ENCODE measurements around the gene ARHGAP24.

Gene ARHGAP24

GRCh38 chr4:85708468-85708867, 233.5 kb downstream of the ARHGAP24 start:
- DNase-seq: no peak

- no peak for DNase-seq
Observed at GRCh38 chr4:85713005-85713404, 238.1 kb downstream of the ARHGAP24 start.

DNA sequence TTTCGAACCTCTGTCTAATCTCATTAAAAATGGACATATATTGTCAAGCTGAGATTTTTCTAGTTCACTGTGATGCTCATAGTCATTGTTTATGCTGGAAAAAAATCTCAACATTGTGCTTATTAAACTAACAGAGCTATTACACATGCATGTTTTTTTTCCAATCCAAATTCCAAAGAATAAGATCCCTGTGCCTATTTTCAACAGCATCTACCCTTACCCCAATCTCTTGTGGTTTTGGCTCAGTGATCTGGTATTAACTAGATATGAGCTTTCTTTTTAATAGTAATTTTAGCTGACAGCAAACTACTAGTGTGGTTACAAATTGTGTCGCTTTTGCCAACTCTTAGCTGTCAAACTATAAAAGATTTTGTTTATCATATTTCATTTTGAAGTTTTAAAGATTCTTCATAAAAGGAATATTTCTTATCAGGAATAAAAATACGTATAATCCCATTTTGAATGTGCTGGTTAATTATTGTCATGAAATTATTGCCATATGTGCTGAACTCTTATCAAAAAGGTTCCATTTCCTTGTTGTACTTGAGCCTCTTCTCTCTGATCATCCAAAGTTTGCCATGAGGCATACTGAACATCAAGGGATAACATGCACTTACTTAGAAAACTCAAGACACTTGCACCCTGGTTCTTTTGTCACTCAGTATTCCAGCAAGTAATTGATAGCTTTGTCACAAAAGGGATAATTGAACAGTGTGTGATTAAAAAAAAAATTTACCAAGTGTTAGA, 241.2 kb downstream of the ARHGAP24 start:
- DNase-seq: no peak

GRCh38 chr4:85717351-85717750, 242.4 kb downstream of the ARHGAP24 start:
- no peak for DNase-seq

DNA sequence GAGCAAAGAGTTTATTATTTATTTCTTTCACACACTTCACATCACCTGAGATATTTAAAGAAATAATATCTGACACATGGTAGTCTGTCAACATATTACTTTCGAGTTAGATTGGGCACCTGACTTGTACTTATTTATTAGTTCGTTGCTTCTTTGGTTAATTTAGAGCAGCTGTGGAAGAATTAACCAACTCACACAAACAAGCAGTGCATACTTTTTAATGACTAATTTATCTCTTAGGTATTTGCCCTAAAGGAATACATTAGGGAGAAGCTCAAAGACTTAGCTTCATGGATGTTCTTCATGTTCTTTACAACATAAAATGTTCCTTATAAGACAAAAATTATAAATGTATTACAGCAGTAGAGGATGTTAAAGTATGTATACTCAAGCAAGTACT, 242.9 kb downstream of the ARHGAP24 start:
- no peak for DNase-seq

DNA sequence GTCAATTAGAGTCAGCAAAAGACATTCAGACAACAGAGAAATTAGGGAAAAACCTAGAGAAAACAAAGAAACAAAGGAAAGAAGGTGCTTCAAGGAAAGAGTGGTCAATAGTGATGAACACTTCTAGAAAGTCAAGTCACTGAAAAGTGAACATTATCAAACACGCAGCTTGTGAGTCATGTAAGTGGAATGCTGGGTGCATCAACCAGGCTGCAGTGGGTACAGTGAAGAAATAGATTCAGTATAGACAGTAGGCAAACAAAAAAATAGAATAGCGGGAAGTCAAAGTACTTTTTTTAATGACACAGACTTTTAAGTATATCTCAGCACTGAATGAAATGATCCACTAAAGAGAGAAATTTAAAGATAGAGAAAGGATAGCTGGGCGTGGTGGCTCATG, 245.8 kb downstream of the ARHGAP24 start:
- no peak for DNase-seq

DNA sequence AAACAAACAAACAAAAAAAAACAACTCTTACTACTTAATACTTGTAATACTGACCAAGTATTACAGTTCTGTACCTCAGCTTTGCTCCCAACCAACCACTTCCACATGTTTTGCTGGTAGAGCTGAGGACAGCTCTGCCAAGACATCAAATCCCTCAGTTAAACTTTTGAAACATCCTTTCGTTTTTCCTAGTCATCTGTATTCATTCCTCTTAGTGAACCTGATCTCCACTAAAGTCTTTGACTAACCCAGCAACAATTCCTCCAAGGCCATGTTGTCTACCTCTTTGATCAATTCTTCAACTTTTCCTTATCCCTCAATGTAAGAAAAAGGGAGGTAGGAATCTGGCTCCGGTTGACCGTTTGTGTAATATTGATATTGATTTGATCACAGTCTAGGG, 247.5 kb downstream of the ARHGAP24 start:
- no peak for DNase-seq

DNA sequence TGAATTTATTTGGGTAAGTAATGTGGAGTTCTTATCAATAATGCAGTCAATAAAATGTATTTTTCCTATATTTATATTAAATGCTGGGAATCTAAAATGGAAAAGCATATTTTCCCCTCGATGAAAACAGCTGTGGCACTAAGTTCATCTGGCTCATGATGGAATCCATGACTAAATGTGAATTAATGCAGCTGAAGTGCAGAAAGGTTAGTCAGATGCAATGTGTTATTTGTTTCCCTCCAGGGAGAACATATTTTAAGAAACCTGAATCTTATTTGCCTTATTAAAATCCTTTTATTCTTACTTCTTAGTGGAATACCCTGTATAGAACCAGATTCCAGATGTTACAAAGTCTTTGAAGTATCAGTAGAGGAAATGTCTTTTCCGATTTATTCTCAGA, 247.9 kb downstream of the ARHGAP24 start:
- DNase-seq: no peak

- DNase-seq: no peak
Observed at GRCh38 chr4:85724791-85725563, 250.0 kb downstream of the ARHGAP24 start.

GRCh38 chr4:85725721-85726170, 250.8 kb downstream of the ARHGAP24 start:
- DNase-seq: no peak

DNA sequence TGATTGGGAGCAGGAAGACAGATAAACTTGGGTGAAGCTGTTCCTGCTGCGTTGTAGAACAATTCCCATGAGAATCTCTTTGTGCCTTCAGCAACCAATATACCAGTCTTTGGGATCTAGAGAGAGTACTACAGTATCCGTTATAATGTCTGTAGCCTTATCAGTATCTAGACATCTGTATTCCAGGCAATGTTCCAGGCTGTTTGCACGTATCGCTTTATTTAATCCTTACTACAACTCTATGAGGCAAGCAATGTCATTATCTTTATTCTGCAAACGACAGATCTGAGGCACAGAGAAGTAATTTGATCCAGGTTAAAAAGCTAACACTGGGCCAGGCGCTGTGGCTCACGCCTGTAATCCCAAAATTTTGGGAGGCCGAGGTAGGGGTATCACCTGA, 251.6 kb downstream of the ARHGAP24 start:
- no peak for DNase-seq

DNA sequence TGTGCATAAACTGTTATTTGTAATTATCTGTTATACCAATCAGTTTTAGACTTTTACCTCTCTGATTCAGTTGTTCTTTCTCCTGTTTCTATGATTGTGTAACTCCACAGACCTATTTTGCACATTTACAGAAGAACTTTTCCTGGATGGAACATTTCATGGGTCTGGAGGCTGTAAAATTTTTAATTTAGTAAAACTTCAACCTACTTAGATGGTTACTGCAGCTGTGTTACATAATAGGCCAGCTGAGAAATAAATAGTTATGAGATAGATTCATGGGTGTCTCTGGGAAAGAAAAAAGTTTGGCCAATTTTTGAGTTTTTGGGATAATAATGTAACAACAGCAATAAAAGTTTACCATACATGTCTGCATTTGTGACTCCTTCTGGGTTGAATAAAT, 253.5 kb downstream of the ARHGAP24 start:
- no peak for DNase-seq

- DNase-seq: peak; percentile 72
Observed at GRCh38 chr4:85732124-85732523, 257.2 kb downstream of the ARHGAP24 start.

- DNase-seq: no peak
Observed at GRCh38 chr4:85733798-85734197, 258.8 kb downstream of the ARHGAP24 start.

- no peak for DNase-seq
Observed at GRCh38 chr4:85734424-85734831, 259.5 kb downstream of the ARHGAP24 start.

GRCh38 chr4:85736571-85736970, 261.6 kb downstream of the ARHGAP24 start:
- no peak for DNase-seq

DNA sequence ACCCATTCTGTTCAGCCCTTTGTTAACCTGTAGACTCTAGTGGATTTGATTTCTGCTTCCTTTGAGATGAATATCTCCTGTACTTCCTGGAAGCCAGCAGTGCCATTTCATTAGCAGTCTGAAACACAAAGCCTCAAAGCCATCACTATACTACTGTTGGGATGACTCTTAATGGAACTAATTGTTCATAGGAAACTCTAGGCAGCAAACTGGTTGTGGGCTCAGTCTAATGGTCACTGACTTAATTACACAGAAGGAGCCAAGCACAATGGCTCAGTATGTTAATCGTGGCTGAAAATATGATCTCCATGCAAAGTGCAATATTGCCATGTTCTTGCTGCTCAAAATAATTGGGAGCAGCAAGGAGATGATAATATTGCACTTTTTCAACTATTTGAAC, 262.3 kb downstream of the ARHGAP24 start:
- DNase-seq: no peak

DNA sequence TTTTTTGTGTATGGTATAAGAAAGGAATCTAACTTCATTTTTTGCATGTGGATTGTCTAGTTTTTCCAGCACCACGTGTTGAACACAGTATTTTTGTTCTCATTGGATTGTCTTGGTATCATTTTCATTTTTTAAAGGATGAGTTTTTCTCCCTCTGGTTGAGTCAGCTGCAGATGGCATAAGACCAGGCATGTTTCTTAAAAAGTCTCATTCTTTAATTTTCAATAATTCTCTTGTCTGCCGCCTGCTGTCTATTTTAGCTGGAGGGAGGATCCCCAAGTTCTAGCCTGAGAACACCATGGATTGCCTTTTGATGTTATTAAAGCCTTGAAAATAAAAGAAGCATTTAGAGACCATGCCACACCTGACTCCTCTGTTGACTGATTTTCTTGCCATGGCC, 263.8 kb downstream of the ARHGAP24 start:
- no peak for DNase-seq

- DNase-seq: no peak
Observed at GRCh38 chr4:85740431-85740861, 265.5 kb downstream of the ARHGAP24 start.

DNA sequence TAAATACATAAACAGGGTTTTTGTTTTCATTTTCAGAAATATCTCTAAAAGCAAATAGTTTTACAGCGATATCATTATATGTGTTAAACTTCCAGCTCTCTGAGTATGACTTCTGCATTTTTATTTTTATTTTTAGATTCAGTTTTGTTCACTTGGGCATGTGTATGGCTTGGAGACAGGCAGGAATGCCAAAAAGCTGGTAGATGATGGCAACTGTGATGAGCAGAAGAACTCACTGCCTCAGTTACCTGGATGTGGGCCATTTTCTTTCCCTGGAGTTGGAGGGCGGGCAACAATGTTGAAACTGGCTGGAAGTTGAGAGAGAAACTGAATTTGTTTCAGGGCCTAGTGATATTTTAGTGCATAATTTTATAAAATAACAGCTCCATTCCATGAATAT, 266.4 kb downstream of the ARHGAP24 start:
- DNase-seq: no peak

DNA sequence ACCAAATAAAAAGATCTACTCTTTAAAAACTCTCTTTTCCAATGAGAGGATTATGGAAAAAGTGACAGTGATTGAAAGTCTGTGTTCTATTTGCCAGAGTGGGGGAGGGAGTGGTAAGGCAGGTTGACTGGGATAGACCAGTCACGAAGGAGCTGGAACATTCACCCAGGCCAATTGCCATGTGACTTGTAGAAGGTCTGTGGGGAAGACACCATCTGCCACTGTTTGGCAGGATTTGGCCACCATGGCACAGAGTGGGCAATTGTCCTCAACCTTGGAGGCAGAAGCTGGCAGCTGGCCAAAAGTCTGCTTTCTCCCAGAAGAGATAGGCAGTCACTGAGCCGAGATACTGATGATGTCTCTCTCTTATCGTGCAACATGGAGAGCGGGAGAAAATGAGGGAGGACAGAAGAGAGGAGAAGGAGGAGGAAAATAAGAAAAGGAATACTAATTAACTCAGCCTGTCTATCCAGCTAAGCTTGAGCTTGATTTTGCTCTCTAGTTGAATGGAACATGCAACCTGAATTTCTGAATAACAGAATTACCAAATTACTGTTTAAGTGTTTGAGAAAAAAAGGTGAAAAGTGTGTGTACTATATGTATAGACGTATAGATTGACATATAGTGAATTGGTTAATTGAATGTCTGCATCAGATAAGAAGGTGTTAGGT, 267.1 kb downstream of the ARHGAP24 start:
- peak; percentile 63 for DNase-seq

DNA sequence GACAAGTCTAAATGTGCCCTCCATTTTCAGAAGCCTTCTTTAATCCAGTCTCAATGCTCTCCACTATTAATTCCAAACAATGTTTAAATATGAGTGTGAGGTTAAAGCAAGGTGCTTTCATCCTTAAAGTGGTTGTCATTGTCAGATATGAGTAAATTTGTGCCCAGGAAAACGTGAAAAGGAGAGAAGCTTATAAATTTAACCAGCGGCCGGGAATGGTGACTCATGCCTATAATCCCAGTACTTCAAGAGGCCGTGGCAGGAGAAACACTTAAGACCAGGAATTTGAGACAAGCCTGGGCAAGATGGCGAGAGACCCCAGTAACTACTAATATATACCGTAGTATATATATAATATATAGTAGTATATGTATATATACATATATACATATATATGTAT, 270.0 kb downstream of the ARHGAP24 start:
- DNase-seq: no peak

DNA sequence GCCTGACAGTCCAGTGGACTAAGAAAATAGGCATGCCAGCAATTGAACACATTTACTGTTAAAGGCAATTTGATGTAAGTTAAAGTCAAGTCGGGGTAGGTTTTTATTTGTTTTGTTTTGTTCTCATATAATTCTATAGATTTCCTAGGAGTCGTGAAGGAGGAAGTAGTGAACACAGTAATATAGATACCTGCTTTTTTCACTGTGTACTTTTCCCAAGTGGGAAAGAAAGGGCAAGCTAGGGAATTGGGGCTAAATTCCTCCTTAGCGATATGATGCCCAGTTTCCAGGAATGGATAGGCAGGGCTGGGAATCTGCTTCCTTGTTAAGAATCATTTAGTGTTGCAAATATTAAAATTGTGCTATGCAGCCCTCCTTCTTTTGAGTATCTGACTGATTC, 271.0 kb downstream of the ARHGAP24 start:
- DNase-seq: no peak
